Activated T-helper 2 cell treated with anti-CD3 and anti-CD28 coated beads, Interferon-gamma antibody, Interleukin-2, Interleukin-4, amounts not matched to agents 10 μg/mL and 5 μg/mL and 100 μg/mL, durations not matched to agents 14 hours and 24 hours and 36 hours (primary cell): ENCODE data around the gene CLK1. TPM values are rescaled to one million over a fixed set of nuclear protein-coding genes. Genes with fewer than 3 reads are reported as not detected.
"Not testable (repeated sequence)": the region's sequence is repeated elsewhere in the genome, so short reads cannot be mapped to it uniquely, and the experiment has no call there.

Experiments
- DNase-seq: peaks from one replicate; pipeline ENCODE4 v3.0.0; 2021; ENCODE audit warnings: low spot score
- H3K27ac Mint-ChIP-seq: one replicate; pipeline ENCODE4 v1.8.0; 2021; ENCODE audit warnings: mixed read lengths
- H3K27me3 Mint-ChIP-seq: one replicate; pipeline ENCODE4 v1.8.0; 2021; ENCODE audit warnings: low read depth, mixed read lengths
- H3K36me3 Mint-ChIP-seq: one replicate; pipeline ENCODE4 v1.8.0; 2021; ENCODE audit warnings: low read depth, mixed read lengths
- H3K4me1 Mint-ChIP-seq: one replicate; pipeline ENCODE4 v1.8.0; 2021; ENCODE audit warnings: low read depth, mixed read lengths
- H3K4me3 Mint-ChIP-seq: one replicate; pipeline ENCODE4 v1.8.0; 2021; ENCODE audit warnings: low read depth, mild to moderate bottlenecking, moderate library complexity, mixed read lengths
- H3K9me3 Mint-ChIP-seq: one replicate; pipeline ENCODE4 v1.8.0; 2021; ENCODE audit warnings: mixed read lengths
- intact Hi-C: fragments of 100-400 bp; cut with micrococcal nuclease; formaldehyde crosslinking; loops from one replicate; pipeline ENCODE4 v1.15.1; 2023
- total RNA-seq: library from RNA; stranded (reverse); gene quantifications from 2 replicates; pipeline ENCODE4 v1.2.3, GENCODE V29; 2022

The CLK1 gene
- total RNA-seq, 1 donor from 2014 or later: 114 TPM

GRCh38 chr2:200845669-200846325, 18.7 kb downstream of the CLK1 start:
- DNase-seq: no peak
- H3K4me3 Mint-ChIP-seq: no peak overlapping the region
- H3K4me1 Mint-ChIP-seq: peaks cover 4% of the 10 kb centered on the region
- peaks cover 7% of the 10 kb centered on the region for H3K36me3 Mint-ChIP-seq
- no peaks in the 10 kb centered on the region for H3K27me3 Mint-ChIP-seq
- intact Hi-C loops: no loop called here
- no peak overlapping the region for H3K27ac Mint-ChIP-seq
- no peaks in the 10 kb centered on the region for H3K9me3 Mint-ChIP-seq

GRCh38 chr2:200845194-200845593, 19.3 kb downstream of the CLK1 start:
- DNase-seq: no peak
- Mint-ChIP-seq H3K4me3 (no peak overlapping the region), H3K4me1 (peaks cover 4% of the 10 kb centered on the region), H3K27ac (no peak overlapping the region), H3K9me3 (no peaks in the 10 kb centered on the region), H3K36me3 (peaks cover under 1% of the 10 kb centered on the region), H3K27me3 (no peaks in the 10 kb centered on the region)
- intact Hi-C loops: no loop called here

GRCh38 chr2:200843993-200844948, 20.2 kb downstream of the CLK1 start:
- H3K4me3 Mint-ChIP-seq: no peak overlapping the region
- intact Hi-C loops: no loop called here
- H3K4me1 Mint-ChIP-seq: peaks cover 4% of the 10 kb centered on the region
- DNase-seq: no peak
- H3K27me3 Mint-ChIP-seq: no peaks in the 10 kb centered on the region
- no peaks in the 10 kb centered on the region for H3K9me3 Mint-ChIP-seq
- no peak overlapping the region for H3K27ac Mint-ChIP-seq
- H3K36me3 Mint-ChIP-seq: no peaks in the 10 kb centered on the region

GRCh38 chr2:200839513-200839912, 24.9 kb downstream of the CLK1 start:
- peaks cover 3% of the 10 kb centered on the region for H3K36me3 Mint-ChIP-seq
- no peaks in the 10 kb centered on the region for H3K4me1 Mint-ChIP-seq
- intact Hi-C loops: no loop called here
- no peak for DNase-seq
- H3K4me3 Mint-ChIP-seq: no peak overlapping the region
- H3K27ac Mint-ChIP-seq: no peak overlapping the region
- peaks cover 12% of the 10 kb centered on the region for H3K9me3 Mint-ChIP-seq
- no peaks in the 10 kb centered on the region for H3K27me3 Mint-ChIP-seq

- Mint-ChIP-seq H3K27me3 (peaks cover 2% of the 10 kb centered on the region), H3K27ac (no peak overlapping the region), H3K4me3 (no peak overlapping the region), H3K36me3 (peaks cover 3% of the 10 kb centered on the region), H3K4me1 (no peaks in the 10 kb centered on the region), H3K9me3 (peaks cover 12% of the 10 kb centered on the region)
- DNase-seq: no peak
- intact Hi-C loops: no loop called here
Observed at GRCh38 chr2:200834701-200835100, 29.8 kb downstream of the CLK1 start.

- H3K4me3 Mint-ChIP-seq: no peak overlapping the region
- peaks cover 4% of the 10 kb centered on the region for H3K4me1 Mint-ChIP-seq
- peaks cover 23% of the 10 kb centered on the region for H3K36me3 Mint-ChIP-seq
- DNase-seq: no peak
- H3K27me3 Mint-ChIP-seq: peaks cover 2% of the 10 kb centered on the region
- intact Hi-C loops: no loop called here
- no peak overlapping the region for H3K27ac Mint-ChIP-seq
- H3K9me3 Mint-ChIP-seq: no peaks in the 10 kb centered on the region
Observed at GRCh38 chr2:200829258-200829655, 35.2 kb downstream of the CLK1 start.

GRCh38 chr2:200828572-200829257, 35.7 kb downstream of the CLK1 start:
- H3K4me1 Mint-ChIP-seq: peaks cover 4% of the 10 kb centered on the region
- H3K27me3 Mint-ChIP-seq: peaks cover 2% of the 10 kb centered on the region
- peaks cover 23% of the 10 kb centered on the region for H3K36me3 Mint-ChIP-seq
- H3K4me3 Mint-ChIP-seq: no peak overlapping the region
- no peak for DNase-seq
- H3K9me3 Mint-ChIP-seq: no peaks in the 10 kb centered on the region
- H3K27ac Mint-ChIP-seq: no peak overlapping the region
- intact Hi-C loops: no loop called here

- H3K27ac Mint-ChIP-seq: no peak overlapping the region
- no peaks in the 10 kb centered on the region for H3K9me3 Mint-ChIP-seq
- H3K4me1 Mint-ChIP-seq: peaks cover 4% of the 10 kb centered on the region
- H3K36me3 Mint-ChIP-seq: peaks cover 23% of the 10 kb centered on the region
- DNase-seq: no peak
- peaks cover 2% of the 10 kb centered on the region for H3K27me3 Mint-ChIP-seq
- intact Hi-C loops: no loop called here
- H3K4me3 Mint-ChIP-seq: no peak overlapping the region
Observed at GRCh38 chr2:200828104-200828503, 36.4 kb downstream of the CLK1 start.

GRCh38 chr2:200821686-200822245, 42.7 kb downstream of the CLK1 start:
- Mint-ChIP-seq H3K4me3 (no peak overlapping the region), H3K36me3 (peaks cover 60% of the 10 kb centered on the region), H3K27ac (no peak overlapping the region), H3K9me3 (no peaks in the 10 kb centered on the region), H3K27me3 (no peaks in the 10 kb centered on the region), H3K4me1 (peaks cover 13% of the 10 kb centered on the region)
- DNase-seq: no peak
- intact Hi-C loops: no loop called here

GRCh38 chr2:200820573-200821234, 43.8 kb downstream of the CLK1 start:
- no peaks in the 10 kb centered on the region for H3K9me3 Mint-ChIP-seq
- peaks cover 66% of the 10 kb centered on the region for H3K36me3 Mint-ChIP-seq
- H3K4me1 Mint-ChIP-seq: peaks cover 17% of the 10 kb centered on the region
- no peaks in the 10 kb centered on the region for H3K27me3 Mint-ChIP-seq
- no peak overlapping the region for H3K4me3 Mint-ChIP-seq
- DNase-seq: no peak
- intact Hi-C loops: no loop called here
- H3K27ac Mint-ChIP-seq: peak overlapping the region; percentile 35

- intact Hi-C loops, H3K9me3 Mint-ChIP-seq, H3K27me3 Mint-ChIP-seq, H3K4me3 Mint-ChIP-seq, DNase-seq: not testable (repeated sequence)
- Mint-ChIP-seq H3K4me1 (peaks cover 37% of the 10 kb centered on the region), H3K36me3 (peaks cover 82% of the 10 kb centered on the region), H3K27ac (peak overlapping the region; percentile 35)
Observed at GRCh38 chr2:200818732-200819131, 45.7 kb downstream of the CLK1 start.

GRCh38 chr2:200814917-200815316, 49.5 kb downstream of the CLK1 start:
- Mint-ChIP-seq H3K9me3 (no peaks in the 10 kb centered on the region), H3K4me1 (peaks cover 46% of the 10 kb centered on the region), H3K27ac (peak overlapping the region; percentile 85), H3K36me3 (peaks cover 79% of the 10 kb centered on the region), H3K27me3 (no peaks in the 10 kb centered on the region), H3K4me3 (peak overlapping the region; percentile 77)
- intact Hi-C loops: loop anchor here (1.0 to 5.0 kb wide), 7 partner anchors 15 to 858 kb away; partner anchors contain the start of genes MAIP1, SGO2 and TYW5
- DNase-seq: no peak
